NCI-H2081 (cell line): ENCODE measurements around the gene DOCK3.
"Not testable (repeated sequence)": the region's sequence is repeated elsewhere in the genome, so short reads cannot be mapped to it uniquely, and the experiment has no call there.

Source experiments
- DNase-seq, 2 experiments: peaks; one replicate each; lab custom pipeline; 2025; lab: John Stamatoyannopoulos, UW

DOCK3 gene

DNA sequence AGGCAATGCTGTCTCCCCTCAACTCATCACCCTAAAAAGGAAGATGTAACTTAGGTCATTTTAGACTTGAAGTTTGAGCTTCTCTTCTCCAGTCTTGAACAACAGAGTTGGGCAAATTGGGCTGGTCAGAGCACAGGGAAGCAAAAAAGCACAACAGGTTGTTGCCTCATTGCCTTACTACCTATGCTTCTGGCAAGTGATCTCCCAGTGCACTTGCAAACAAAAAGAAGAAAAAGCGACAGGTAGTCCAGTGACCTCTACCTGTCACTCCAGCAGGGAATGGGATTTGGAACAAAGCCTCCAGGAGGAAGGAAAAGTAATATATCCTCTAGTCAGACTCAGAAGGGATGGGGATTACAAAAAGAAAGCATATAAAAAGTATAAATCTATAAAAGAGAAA, 550.1 kb downstream of the DOCK3 start:
- DNase-seq = no peak

DNA sequence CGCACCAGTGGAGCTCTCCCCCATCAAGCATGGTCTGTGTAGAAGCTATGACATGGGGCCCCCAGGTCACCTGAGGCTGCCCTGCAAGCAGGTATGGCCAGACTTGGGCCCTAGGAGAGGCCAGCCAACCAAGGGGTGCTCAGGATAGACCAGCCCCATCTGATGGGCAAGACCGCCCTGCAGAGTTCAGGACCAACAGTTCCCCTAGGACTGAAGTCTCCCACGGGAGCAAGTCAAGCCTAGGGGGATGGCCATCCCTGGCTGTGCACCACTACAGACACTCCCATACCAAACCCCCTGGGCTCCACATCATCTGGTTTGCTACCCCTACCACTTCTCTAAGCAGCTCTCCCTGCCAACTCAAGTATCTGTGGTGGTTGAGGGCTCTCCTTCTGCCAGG, 568.2 kb downstream of the DOCK3 start:
- no peak for DNase-seq

DNA sequence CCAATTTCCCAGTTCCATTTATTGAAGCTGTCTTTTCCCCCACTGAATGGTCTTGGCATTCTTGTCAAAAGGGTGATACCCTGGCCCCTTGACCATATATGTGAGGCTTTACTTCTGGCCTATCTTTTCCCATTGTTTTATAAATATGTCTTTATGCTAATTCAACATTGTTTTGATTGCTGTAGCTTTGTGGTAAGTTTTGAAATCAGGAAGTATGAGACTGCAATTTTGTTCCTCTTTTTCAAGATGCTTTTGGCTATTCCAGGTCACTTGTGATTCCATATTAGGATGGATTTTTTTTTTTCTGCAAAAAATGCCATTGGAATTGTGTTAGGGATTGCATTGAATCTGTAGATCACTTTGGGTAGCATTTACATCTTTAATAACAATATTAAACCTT, 569.2 kb downstream of the DOCK3 start:
- no peak for DNase-seq

DNA sequence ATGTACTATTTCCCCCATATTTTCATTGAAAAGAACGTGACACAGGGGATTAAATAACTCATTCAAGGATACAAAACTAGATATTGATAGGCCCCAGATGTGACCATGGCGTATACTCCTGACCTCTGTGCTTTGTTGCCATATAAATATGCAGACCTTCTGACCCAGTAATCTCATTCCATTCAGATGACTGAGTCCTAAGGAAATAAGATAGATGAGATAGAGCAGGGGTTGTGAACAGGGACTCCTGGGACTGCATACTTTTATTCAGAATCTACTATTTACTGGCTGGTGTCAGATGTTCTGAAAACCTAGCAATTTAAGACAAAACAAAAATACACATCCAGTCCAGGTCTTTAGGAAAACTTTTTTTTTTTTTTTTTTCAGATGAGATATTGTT, 571.1 kb downstream of the DOCK3 start:
- no peak for DNase-seq

DNA sequence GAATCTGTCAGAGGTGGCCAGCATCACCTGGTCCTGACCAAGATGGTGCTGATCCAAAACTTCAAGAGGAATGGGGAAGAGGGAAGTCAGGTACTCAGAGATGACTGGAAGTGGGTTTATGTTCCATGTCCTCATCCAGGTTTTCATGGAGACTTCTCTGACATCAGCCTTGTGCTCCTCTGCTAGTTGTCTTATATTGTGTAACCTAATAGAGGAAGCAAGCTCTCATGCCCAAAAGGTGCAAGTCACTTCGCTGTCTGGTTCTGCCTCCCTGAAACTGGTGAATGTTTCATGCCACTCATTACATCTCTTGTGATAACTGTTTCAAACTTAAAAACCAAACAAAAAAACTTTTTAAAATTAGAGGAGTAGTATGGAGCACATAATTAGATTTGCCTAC, 583.1 kb downstream of the DOCK3 start:
- no peak for DNase-seq

DNA sequence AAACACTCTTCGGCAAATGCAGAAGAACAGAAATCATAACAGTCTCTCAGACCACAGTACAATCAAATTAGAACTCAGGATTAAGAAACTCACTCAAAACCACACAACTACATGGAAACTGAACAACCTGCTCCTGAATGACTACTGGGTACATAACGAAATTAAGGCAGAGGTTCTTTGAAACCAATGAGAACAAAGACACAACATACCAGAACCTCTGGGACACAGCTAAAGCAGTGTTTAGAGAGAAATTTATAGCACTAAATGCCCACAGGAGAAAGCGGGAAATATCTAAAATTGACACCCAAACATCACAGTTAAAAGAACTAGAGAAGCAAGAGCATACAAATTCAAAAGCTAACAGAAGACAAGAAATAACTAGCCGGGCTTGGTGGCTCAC, 589.4 kb downstream of the DOCK3 start:
- not testable (repeated sequence) for DNase-seq

DNA sequence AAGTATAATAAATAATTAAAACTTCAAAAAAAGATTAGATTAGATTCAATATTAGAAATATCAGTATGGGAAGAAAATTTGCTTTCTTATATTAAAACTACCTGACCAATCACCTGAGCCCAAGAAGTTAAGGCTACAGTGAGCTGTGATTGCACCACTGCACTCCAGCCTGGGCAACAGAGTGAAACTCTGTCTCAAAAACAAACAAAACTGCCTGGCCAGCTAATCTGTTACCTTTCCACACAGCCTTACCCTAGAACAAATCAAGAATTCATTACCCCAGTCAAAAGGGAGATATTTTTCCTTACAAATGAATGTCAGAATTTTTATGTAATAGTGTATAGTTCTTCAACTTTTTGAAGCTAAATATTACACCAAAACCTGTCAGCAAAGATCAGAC, 593.4 kb downstream of the DOCK3 start:
- DNase-seq = no peak

DNA sequence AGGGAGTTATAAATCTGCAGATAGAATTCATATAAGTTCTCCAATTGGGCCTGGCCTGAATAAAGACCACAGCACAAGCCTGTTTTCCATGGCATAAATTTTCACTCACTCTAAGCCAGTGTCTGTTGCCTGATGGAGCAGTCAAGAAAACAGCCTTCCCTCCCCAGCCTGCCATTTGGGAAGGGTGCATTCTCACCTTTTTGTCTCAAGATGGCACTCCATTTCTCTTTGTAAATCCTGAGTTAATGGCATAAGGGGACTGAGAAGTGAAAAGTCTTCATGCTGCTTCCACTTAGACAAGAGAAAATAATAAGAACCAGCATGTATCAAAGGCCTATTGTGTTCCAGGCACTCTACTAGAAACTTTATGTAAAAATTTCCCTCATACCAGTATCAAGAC, 594.7 kb downstream of the DOCK3 start:
- DNase-seq = no peak

DNA sequence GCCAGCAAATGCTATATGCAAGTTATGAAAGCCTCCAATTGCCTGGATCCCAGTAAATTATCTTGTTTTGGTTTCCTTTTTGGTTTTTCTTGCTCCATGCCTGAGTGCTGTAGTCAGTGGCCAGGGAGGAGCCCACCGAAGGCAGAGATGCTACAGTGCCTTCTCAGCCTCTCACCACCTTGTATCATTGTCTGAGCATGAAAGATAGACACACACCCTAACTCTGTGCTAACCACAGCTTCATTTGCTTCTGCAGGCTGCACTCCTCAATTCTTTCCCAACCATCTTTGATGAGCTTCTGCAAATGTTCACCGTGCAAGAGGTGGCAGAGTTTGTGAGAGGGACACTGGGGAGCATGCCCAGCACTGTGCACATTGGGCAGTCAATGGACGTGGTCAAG, 595.8 kb downstream of the DOCK3 start:
- DNase-seq = no peak

DNA sequence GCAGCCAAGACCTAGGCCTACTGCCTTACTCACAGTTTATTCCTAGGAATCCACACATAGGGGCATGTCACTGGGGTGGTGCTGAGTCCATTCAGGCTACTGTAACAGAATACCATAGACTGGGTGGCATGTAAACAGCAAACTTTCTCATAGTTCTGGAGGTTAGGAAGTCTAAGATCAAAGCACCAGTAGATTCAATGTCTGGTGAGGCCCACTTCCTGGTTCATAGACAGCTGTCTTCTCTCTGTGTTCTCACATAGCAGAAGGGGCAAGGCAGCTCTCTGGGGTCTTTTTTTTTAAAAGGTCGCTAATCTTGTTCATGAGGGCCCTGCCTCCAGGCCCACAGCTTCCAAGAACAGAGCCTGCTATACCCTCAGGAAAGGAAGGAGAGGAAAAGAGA, 596.4 kb downstream of the DOCK3 start:
- no peak for DNase-seq

DNA sequence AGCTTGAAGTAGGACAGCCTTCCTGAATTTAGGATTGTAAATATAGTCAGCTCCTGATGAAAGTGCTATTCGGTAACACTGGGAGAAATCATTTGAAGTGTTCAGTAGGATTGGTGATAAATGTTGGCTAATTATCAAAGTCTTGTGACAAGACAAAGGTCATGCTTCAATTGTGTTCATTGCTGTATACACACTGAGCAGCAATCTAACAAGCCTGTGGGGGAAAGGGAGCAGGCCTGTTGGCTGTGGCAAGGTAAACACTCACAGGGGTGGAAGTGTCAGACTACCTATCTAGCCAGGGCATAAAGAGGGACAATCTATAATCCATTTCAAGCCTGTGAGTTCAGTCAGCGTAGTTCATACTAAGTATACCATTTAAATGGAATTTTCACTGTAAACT, 599.3 kb downstream of the DOCK3 start:
- no peak for DNase-seq

DNA sequence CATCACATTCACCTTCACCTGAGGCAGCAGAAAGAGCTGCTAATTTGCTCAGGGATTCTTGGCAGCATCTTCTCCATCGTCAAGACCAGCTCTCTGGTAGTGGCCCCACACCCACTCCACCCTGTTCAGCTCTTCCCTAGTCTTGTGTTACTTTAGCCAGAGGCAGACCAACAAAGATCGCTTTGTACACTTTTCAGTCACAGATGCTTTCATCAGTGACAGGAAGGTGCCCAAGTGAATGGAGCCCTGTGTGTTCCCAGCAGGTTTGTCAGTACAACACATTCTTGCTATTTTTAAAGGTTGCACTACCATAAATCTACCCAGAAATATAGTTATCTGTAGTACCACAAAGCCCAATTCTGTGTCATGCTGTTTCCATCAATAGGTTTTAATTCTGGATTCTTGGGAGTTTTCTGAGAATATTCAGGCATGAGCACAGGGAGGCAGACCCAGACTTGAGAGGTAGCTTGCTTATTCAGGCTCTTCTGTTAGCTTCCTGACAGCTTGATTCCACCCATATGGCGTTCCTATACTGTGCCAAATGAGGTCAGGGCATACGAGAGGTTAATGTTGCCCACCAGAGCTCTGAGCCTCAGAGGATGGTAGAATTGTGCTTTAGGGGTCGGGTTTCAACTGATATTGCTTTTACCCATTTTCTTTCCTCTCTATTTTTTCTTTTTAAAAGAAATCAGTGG, 600.5 kb downstream of the DOCK3 start:
- DNase-seq = no peak

DNA sequence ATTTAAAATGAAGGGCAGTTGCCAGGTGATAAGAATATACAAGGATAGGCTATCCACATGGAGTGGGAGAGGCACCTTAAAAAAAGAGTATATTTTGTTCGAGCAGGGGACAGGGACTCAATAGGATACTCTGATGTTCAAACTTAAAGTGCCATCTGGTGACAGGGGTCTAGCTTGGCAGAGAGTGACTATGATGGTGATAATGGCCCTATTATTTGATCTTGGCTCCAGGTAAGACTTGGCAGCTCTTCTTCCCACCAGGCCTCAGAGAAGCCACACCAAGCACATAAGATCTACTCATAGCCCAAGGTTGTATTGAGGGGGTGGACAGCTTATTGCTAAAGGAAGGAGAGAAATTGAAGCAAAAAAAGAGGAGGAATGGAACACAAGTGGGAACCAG, 601.3 kb downstream of the DOCK3 start:
- no peak for DNase-seq

DNA sequence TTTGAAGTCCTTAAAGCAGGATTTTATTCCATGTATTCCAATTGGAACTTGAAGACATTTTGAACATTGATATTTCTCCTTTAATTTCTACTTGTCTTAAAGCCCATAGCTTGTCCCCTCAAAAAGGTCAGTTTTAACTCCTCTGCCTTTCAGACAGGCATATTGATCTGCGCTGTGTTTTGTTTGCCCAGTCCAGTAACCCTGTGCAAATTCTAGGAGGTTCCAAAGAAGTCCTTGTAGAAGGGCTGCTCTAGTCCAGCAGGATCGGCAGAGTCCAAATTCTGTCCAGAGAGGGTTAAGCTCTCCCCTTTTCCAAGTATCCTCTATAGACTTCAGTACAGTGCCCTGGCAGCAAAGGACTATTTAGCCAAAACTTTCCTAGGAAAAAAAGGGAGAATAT, 604.7 kb downstream of the DOCK3 start:
- DNase-seq = no peak

DNA sequence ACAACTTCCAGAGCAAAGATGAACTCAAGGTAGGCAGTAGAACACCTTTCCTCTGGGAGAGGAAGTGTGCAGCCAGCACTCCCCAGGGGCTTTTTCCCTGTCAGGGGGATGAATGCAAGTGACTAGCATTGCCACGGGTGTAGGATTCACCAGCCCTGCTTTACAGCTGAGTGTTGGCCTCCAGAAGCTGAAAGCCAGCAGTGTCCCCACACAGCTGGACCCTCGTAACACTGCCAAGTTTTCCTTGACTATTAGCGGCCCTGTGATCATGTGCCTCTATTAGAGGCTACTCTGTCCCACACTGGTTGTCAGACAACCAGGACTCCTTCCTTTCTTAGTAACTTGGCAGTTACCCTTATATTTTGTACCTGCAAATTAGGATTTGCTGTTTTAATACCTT, 605.4 kb downstream of the DOCK3 start:
- DNase-seq = no peak

DNA sequence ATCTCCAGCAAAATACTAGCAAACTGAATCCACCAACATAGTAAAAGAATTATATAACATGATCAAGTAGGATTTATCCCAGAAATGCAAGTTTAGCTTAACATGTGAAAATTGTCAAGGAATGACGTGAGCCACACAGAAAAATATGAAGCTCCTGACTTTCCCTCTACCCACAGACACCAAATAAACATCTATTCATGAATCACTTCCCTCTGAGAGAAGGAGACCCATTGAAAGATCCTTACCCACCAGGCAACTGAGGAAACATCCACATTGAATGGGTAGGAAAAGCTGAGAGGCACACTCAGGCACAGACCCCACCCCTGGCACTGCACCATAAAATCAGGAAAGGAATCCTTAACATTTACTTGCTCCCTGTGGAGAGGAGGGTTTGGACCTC, 608.2 kb downstream of the DOCK3 start:
- DNase-seq = no peak

DNA sequence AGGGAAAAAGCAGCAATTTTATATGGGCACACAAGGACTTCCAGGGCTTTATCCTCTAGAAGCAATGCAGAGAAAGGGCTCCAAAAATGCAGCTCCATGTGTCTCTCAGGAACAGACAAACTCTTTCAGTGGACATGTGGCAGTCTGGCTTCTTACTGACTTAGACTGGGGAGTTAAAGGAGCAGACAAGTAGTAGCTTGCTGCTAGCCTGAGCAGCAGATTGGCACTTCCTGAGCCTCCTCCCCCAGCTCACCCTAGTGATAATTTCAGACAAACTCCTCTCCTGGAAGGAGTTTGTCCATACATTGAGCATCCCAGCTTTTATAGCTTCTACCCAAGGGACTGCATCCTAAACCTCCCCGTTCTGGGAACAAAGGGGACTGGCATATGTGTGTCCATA, 608.7 kb downstream of the DOCK3 start:
- no peak for DNase-seq

DNA sequence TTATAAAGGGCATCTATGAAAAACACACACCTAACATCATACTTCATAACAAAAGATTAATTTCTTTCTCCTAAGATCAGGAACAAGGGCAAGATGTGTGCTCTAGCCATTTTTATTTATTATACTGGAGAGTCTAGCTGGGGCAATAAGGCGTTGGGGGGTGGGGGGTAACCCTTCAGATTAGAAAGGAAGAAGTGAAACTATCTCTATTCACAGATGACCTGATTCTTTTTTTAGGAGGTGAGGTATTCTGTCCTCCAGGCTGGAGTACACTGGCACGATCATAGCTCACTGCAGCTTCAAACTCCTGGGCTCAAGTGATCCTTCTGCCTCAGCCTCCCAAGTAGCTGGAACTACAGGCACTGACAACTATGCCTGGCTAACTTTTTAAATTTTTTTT, 620.9 kb downstream of the DOCK3 start:
- DNase-seq = no peak

DNA sequence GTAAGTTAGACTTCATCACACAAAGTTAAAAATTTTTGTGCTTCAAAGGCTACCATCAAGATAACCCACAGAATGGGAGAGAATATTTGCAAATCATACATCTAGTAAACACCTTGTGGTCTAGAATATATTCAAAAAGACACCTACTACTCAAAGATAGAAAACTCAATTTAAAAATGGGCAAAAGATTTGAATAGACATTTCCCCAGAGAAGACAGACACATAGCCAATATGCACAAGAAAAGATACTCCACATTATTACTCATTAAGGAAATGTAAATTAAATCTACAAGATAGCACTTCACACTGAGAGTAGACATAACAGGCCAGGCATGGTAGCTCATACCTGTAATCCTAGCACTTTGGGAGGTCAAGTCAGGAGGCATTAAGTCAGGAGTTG, 622.6 kb downstream of the DOCK3 start:
- DNase-seq = no peak

DNA sequence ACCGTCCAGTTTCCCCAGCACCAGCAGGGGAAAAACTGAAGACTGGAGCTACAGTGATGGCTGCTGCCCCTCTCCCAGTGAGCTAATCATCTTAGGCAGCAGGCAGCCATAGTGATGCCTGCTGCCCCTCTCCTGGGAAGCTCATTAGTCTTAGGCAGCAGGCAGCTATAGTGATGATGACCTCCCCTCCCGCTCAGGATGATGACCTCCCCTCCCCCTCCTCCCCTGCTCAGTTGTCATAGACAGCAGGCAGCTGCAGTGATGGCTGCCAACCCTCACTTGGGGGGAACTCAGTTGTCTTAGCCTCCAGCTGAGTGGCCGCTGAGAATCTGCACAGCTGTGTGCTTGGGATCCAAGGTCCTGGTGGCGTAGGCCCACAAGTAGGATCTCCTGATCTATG, 629.5 kb downstream of the DOCK3 start:
- DNase-seq = no peak

DNA sequence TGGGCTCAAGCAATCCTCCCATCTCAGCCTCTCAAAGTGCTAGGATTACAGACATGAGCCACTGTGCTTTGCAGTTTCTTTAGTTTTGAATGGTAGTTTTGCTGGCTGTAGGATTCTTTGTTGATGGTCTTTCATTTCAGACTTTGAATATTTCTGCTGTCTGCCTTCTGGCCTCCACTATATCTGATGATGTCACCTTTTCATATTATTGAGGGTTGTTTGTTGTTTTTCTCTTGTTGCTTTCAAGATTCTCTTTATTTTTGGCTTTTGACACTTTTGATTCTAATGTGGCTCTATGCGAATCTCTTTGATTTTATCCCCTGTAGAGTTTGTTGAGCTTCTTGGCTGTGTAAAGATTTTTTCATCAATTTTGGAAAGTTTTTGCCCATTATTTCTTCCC, 631.4 kb downstream of the DOCK3 start:
- no peak for DNase-seq

DNA sequence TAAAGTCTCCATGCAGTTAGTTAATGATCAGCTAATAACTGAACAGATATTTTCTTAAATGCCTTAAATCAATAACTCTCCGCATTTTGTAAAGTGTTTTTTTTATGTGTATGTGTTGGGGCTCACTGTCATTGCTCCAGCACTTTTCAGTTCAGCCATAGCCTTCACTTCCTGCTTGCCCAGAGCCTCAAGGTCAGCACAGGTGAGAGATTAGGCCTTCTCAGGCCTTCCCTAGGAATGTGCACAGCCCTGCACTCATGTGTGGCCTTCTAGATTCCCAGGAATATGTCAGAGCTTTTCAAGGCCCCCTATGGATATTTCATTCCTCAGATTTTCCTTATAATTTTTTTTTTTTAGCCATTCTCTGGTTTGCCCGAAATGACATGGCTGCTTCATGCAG, 632.7 kb downstream of the DOCK3 start:
- DNase-seq = no peak

DNA sequence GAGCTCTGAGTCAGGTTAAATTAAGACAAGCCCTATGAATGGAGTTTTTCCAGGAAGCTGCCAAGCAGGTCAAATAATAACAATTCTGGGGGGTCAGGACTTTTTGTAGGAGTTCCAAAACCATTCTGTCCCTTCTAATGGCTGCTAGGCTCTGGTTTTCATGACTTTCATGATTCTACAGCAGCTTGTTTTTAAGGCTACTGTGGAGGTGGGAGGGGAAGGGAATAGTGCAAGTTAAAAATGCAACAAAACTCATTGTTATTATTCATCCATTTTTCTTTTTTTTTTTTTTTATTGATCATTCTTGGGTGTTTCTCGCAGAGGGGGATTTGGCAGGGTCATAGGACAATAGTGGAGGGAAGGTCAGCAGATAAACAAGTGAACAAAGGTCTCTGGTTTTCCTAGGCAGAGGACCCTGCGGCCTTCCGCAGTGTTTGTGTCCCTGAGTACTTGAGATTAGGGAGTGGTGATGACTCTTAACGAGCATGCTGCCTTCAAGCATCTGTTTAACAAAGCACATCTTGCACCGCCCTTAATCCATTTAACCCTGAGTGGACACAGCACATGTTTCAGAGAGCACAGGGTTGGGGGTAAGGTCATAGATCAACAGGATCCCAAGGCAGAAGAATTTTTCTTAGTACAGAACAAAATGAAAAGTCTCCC, 633.3 kb downstream of the DOCK3 start:
- DNase-seq = not testable (repeated sequence)

DNA sequence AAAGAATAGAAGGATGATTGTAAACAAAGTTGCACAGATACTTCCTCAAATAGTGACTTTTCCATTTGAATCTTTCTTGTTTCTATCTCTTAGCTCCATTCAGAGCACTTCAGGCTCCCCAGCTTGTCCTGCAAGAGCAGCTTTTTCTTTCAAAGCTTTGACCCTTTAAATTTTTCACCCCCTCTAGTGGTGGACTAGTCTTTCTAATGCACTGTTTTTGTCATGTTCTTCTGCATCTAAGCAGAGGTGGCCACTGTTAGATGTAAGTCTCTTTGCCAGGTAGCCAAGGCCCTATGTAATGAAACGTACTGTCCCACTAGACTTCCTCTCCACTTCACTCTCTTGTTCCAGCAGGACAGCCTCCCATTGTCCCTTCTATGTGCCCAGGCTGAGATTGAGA, 636.3 kb downstream of the DOCK3 start:
- no peak for DNase-seq
